Activated T-cell treated with anti-CD3 and anti-CD28 coated beads, Interleukin-2, amount 50 U/mL, for 48 hours (primary cell): ENCODE measurements around the gene PTPN2.

ENCODE experiments used
- DNase-seq, 2 experiments: peaks; one replicate each; pipeline ENCODE4 v3.0.0-alpha.2; 2020

PTPN2 gene

GRCh38 chr18:12857215-12857905 is 26.7 kb downstream of the PTPN2 start:
- DNase-seq, result peak; percentile 46 to 58

- no peak for DNase-seq
Measured at GRCh38 chr18:12855916-12856315, 28.1 kb downstream of the PTPN2 start.

GRCh38 chr18:12852566-12853315 is 31.3 kb downstream of the PTPN2 start:
- DNase-seq, result no peak

- DNase-seq, result no peak
Measured at GRCh38 chr18:12851716-12852115, 32.3 kb downstream of the PTPN2 start.

- no peak for DNase-seq
Measured at GRCh38 chr18:12849548-12849947, 34.5 kb downstream of the PTPN2 start.

- DNase-seq, result no peak
Measured at GRCh38 chr18:12848405-12848804, 35.6 kb downstream of the PTPN2 start.

GRCh38 chr18:12844391-12844790 is 39.6 kb downstream of the PTPN2 start:
- DNase-seq, result no peak

- DNase-seq, result no peak
Measured at GRCh38 chr18:12843420-12844350, 40.4 kb downstream of the PTPN2 start.

- no peak for DNase-seq
Measured at GRCh38 chr18:12842459-12843380, 41.3 kb downstream of the PTPN2 start.

- DNase-seq, result no peak
Measured at GRCh38 chr18:12841070-12841469, 43.0 kb downstream of the PTPN2 start.

- DNase-seq, result no peak
Measured at GRCh38 chr18:12840382-12840781, 43.7 kb downstream of the PTPN2 start.

GRCh38 chr18:12839526-12840196 is 44.4 kb downstream of the PTPN2 start:
- no peak for DNase-seq

- DNase-seq, result no peak
Measured at GRCh38 chr18:12839057-12839525, 44.9 kb downstream of the PTPN2 start.

GRCh38 chr18:12838178-12838634 is 45.8 kb downstream of the PTPN2 start:
- DNase-seq, result peak; percentile 27 to 29

- no peak for DNase-seq
Measured at GRCh38 chr18:12837747-12838146, 46.3 kb downstream of the PTPN2 start.

- no peak for DNase-seq
Measured at GRCh38 chr18:12836551-12836950, 47.5 kb downstream of the PTPN2 start.

GRCh38 chr18:12828116-12829051 is 55.7 kb downstream of the PTPN2 start:
- DNase-seq, result no peak

GRCh38 chr18:12827588-12827987 is 56.4 kb downstream of the PTPN2 start:
- no peak for DNase-seq

- DNase-seq, result no peak
Measured at GRCh38 chr18:12825230-12825629, 58.8 kb downstream of the PTPN2 start.

- no peak for DNase-seq
Measured at GRCh38 chr18:12823892-12824291, 60.1 kb downstream of the PTPN2 start.
